Thoracic aorta (tissue), 2 donors: ENCODE measurements around the gene GRAP2. TPM values are rescaled to one million over a fixed set of nuclear protein-coding genes. Genes with fewer than 3 reads are reported as not detected.

Source experiments
- ATAC-seq: fragments of 150-250 bp; one replicate; pipeline ENCODE4 v1.8.0; 2017; ENCODE audit warnings: low read depth; ENCODE audit not compliant: insufficient number of reproducible peaks, low FRiP score
- DNase-seq: peaks from one replicate; pipeline ENCODE4 v3.0.0-alpha.2; 2020; ENCODE audit warnings: low spot score
- H3K27ac ChIP-seq, 2 donors: fragments of 200-600 bp; sonication (generic); 1 replicate in 1 of 2; 2 replicates in 1 of 2; pipeline ENCODE4 v1.5.1; 2016; ENCODE audit warnings: mild to moderate bottlenecking in 2 of 2, moderate library complexity in 2 of 2
- H3K27me3 ChIP-seq: fragments of 200-600 bp; sonication (generic); replicated peaks from 2 replicates; pipeline ENCODE4 v1.6.0; 2016; ENCODE audit warnings: mild to moderate bottlenecking; ENCODE audit not compliant: insufficient read depth
- H3K36me3 ChIP-seq: fragments of 200-600 bp; sonication (generic); one replicate; pipeline ENCODE4 v1.5.1; 2016
- H3K4me1 ChIP-seq, 2 donors: fragments of 200-600 bp; sonication (generic); 1 replicate in 1 of 2; 2 replicates in 1 of 2; pipeline versions ENCODE4 v1.5.1 to v1.6.0; 2016; ENCODE audit warnings: low read depth in 2 of 2, mild to moderate bottlenecking in 1 of 2; ENCODE audit not compliant: control insufficient read depth in 1 of 2
- H3K4me3 ChIP-seq: fragments of 200-600 bp; sonication (generic); 2 replicates; pipeline ENCODE4 v1.5.1; 2016; ENCODE audit warnings: mild to moderate bottlenecking
- H3K9me3 ChIP-seq: fragments of 200-600 bp; sonication (generic); 2 replicates; pipeline ENCODE4 v1.5.1; 2016
- CTCF ChIP-seq: fragments of 200-600 bp; sonication (generic); IDR thresholded peaks from one replicate; pipeline ENCODE4 v1.5.1; 2019; ENCODE audit warnings: antibody characterized with exemption
- total RNA-seq, 2 donors: library from RNA; depleted of rRNA; stranded (reverse); fragments of >200 nt; gene quantifications; one replicate each; pipeline versions ENCODE4 v1.1.0 to v1.2.3, GENCODE V29; 2016

GRAP2 gene
- total RNA-seq, 2 donors from 2014 or later, result 1.8 TPM

GRCh38 chr22:39997939-39998726, 97.2 kb downstream of the GRAP2 start:
- DNase-seq (no peak), ATAC-seq (no peak)
- Histone ChIP-seq H3K4me3 (no peak overlapping the region), H3K27me3 (no peaks in the 10 kb centered on the region), H3K9me3 (no peaks in the 10 kb centered on the region), H3K36me3 (no peaks in the 10 kb centered on the region), H3K27ac (no peak overlapping the region), H3K4me1 (no peaks in the 10 kb centered on the region)
- TF ChIP-seq CTCF, result no peak

GRCh38 chr22:39999144-39999757, 98.4 kb downstream of the GRAP2 start:
- TF ChIP-seq CTCF, result no peak
- Histone ChIP-seq H3K27ac (no peak overlapping the region), H3K27me3 (no peaks in the 10 kb centered on the region), H3K9me3 (no peaks in the 10 kb centered on the region), H3K4me3 (no peak overlapping the region), H3K36me3 (no peaks in the 10 kb centered on the region), H3K4me1 (no peaks in the 10 kb centered on the region)
- no peak for ATAC-seq
- no peak for DNase-seq

GRCh38 chr22:40000171-40000570, 99.3 kb downstream of the GRAP2 start:
- H3K27me3 ChIP-seq, result no peaks in the 10 kb centered on the region
- no peak for DNase-seq
- no peak overlapping the region for H3K4me3 ChIP-seq
- no peaks in the 10 kb centered on the region for H3K36me3 ChIP-seq
- H3K9me3 ChIP-seq, result no peaks in the 10 kb centered on the region
- H3K4me1 ChIP-seq, result no peaks in the 10 kb centered on the region
- ATAC-seq, result no peak
- no peak for TF ChIP-seq CTCF
- H3K27ac ChIP-seq, result no peak overlapping the region

GRCh38 chr22:40001106-40001505, 100.2 kb downstream of the GRAP2 start:
- H3K4me1 ChIP-seq, result no peaks in the 10 kb centered on the region
- H3K27ac ChIP-seq, result no peak overlapping the region
- TF ChIP-seq CTCF, result no peak
- ATAC-seq, result no peak
- no peak overlapping the region for H3K4me3 ChIP-seq
- no peaks in the 10 kb centered on the region for H3K27me3 ChIP-seq
- no peak for DNase-seq
- no peaks in the 10 kb centered on the region for H3K9me3 ChIP-seq
- no peaks in the 10 kb centered on the region for H3K36me3 ChIP-seq

- no peak overlapping the region for H3K27ac ChIP-seq
- H3K36me3 ChIP-seq, result no peaks in the 10 kb centered on the region
- no peaks in the 10 kb centered on the region for H3K27me3 ChIP-seq
- ATAC-seq (no peak), DNase-seq (no peak)
- H3K9me3 ChIP-seq, result no peaks in the 10 kb centered on the region
- H3K4me1 ChIP-seq, result no peaks in the 10 kb centered on the region
- no peak for TF ChIP-seq CTCF
- no peak overlapping the region for H3K4me3 ChIP-seq
Measured at GRCh38 chr22:40001800-40002577, 101.1 kb downstream of the GRAP2 start.
